ENCODE results near the gene GLRA3.

Gene GLRA3

DNA sequence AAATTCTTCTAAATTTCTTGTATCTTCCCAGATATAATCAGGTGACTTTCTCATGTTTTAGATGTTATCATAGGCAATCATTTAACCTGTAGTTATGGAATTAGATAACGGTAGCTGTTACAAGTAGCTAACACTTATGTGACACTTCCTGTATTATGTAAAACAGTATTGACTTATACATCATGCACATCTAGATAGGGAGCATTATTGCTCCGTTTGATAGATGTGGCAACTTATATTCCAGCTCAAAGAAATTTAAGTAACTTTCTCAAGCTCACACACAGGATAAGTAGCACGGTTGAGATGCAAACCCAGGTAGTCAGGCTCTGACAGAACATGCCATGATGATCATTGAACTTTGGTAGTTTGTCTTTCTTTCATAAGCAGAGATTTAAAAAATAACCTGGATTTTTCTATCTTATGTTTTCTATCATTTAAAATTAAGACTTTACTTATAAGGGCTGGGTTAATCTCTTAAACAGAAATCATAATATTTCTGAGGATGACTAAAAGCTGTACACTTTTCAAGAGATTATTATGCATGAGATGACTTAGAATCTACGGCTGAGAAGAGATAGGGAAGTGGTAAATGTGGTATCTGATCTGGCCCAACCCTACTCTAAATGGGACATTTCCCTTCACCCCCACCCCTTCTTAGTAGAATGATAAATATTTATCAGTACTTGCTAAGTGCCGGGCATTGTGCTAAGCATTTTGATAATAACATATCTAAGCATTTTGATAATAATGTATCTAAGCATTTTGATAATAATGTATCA is 237.6 kb downstream of the GLRA3 start:
- no peak for DNase-seq

DNA sequence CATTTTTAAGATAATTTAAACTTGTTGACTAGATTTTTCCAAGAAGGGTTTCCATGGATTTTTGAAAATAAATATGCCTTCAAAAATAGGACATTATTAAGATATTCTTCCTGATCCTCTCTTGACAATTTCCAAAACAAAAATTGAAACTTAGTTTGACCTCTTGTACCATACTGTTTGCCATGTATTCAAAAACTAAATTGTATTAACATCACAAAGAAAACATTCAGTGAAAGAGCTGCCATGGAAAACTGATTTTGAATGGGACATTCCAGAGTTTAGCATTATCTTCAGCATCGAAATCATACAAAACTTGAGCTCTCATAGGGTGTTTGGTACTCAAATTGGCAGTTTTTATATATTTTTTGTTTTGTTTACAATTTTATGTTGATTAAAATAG is 238.7 kb downstream of the GLRA3 start:
- DNase-seq = no peak
